Measurements from ENCODE around the gene DNAH11.

- TF ChIP-seq SIN3A (conservative IDR thresholded peaks at IDR 0.05 in 1 of 2, IDR thresholded peaks at IDR 0.05 in 1 of 2; ENCODE audit: low read depth in 1 of 2, low read length in 2 of 2) (no peak), RBBP5 (IDR thresholded peaks at IDR 0.05; ENCODE audit: borderline replicate concordance, low read depth, low read length) (no peak), CTCF (IDR thresholded peaks at IDR 0.05; ENCODE audit: control extremely low read depth in 1 of 3, insufficient read depth in 1 of 3, low read depth in 1 of 3, low read length in 3 of 3) (no peak), MAFK (IDR thresholded peaks at IDR 0.05; ENCODE audit: low read depth, low read length) (no peak), POU5F1 (IDR thresholded peaks at IDR 0.05; ENCODE audit: low read depth, low read length) (no peak), YY1 (IDR thresholded peaks at IDR 0.05; ENCODE audit: low read depth, low read length) (no peak), JUN (IDR thresholded peaks at IDR 0.05; ENCODE audit: low read depth, low read length) (no peak), KDM1A (IDR thresholded peaks at IDR 0.05; ENCODE audit: borderline replicate concordance, low read length) (no peak), EZH2 (IDR thresholded peaks at IDR 0.05; ENCODE audit: low read depth, low read length, severe bottlenecking) (no peak), ZNF274 (IDR thresholded peaks at IDR 0.05; ENCODE audit: borderline replicate concordance, extremely low read depth, low read length) (no peak), KDM5A (IDR thresholded peaks at IDR 0.05; ENCODE audit: low read length) (no peak), SAP30 (IDR thresholded peaks at IDR 0.05; ENCODE audit: insufficient read depth, insufficient replicate concordance, low read length) (no peak), GTF2F1 (IDR thresholded peaks at IDR 0.05; ENCODE audit: borderline replicate concordance, low read depth, low read length) (no peak), TBP (IDR thresholded peaks at IDR 0.05; ENCODE audit: low read depth, low read length) (no peak)
Measured at GRCh38 chr7:21771266-21771665, 228.4 kb downstream of the DNAH11 start.
